Cardiac fibroblast (primary cell): Measurements from ENCODE around the gene GRIK1.

ENCODE experiments used
- DNase-seq, 2 donors: peaks; one replicate each; pipeline versions ENCODE4 v3.0.0 to v3.0.0-alpha.2; 2010; ENCODE audit warnings: low read depth in 2 of 2
- H3K4me3 ChIP-seq, 2 donors: replicated peaks in 1 of 2; 1 replicate in 1 of 2; 2 replicates in 1 of 2; pipeline ENCODE4 v1.5.1; 2011; ENCODE audit warnings: low read depth in 2 of 2, low read length in 2 of 2, mild to moderate bottlenecking in 2 of 2, moderate library complexity in 1 of 2
- TF ChIP-seq, protein P1 (sequence below): IDR thresholded peaks from one replicate; pipeline ENCODE4 v1.5.1; 2011; ENCODE audit warnings: low read depth, mild to moderate bottlenecking, low read length, inconsistent platforms

GRIK1 gene

DNA sequence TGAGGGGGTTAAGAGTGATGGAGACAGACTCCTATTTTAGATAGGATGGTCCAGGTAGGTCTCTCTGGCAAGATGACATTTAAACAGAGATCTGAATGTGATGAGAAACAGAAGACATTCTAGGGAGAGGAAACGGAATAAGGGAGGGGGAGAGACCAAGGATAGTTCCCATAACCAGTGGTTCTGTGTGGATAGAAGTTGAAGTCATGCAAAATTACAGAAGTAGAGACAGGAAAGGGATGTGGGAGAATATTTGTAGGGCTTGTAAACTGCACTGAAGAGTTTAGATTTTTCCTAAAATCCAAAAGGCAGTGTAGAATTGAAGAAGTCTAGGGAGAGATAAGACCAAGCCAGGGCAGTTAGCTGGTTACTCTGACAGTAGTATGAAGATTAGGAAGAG is 200.6 kb downstream of the GRIK1 start:
- H3K4me3 ChIP-seq, result no peak overlapping the region
- TF ChIP-seq, protein P1, sequence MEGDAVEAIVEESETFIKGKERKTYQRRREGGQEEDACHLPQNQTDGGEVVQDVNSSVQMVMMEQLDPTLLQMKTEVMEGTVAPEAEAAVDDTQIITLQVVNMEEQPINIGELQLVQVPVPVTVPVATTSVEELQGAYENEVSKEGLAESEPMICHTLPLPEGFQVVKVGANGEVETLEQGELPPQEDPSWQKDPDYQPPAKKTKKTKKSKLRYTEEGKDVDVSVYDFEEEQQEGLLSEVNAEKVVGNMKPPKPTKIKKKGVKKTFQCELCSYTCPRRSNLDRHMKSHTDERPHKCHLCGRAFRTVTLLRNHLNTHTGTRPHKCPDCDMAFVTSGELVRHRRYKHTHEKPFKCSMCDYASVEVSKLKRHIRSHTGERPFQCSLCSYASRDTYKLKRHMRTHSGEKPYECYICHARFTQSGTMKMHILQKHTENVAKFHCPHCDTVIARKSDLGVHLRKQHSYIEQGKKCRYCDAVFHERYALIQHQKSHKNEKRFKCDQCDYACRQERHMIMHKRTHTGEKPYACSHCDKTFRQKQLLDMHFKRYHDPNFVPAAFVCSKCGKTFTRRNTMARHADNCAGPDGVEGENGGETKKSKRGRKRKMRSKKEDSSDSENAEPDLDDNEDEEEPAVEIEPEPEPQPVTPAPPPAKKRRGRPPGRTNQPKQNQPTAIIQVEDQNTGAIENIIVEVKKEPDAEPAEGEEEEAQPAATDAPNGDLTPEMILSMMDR, result no peak
- DNase-seq, result no peak

- DNase-seq, result no peak
- H3K4me3 ChIP-seq, result no peak overlapping the region
- TF ChIP-seq, protein P1, result no peak
Measured at GRCh38 chr21:29738730-29739129, 201.1 kb downstream of the GRIK1 start.

- TF ChIP-seq, protein P1, result no peak
- H3K4me3 ChIP-seq, result no peak overlapping the region
- no peak for DNase-seq
Measured at GRCh38 chr21:29737186-29737585, 202.6 kb downstream of the GRIK1 start.

- no peak for DNase-seq
- TF ChIP-seq, protein P1, result no peak
- H3K4me3 ChIP-seq, result no peak overlapping the region
Measured at GRCh38 chr21:29730281-29730680, 209.5 kb downstream of the GRIK1 start.

- H3K4me3 ChIP-seq, result no peak overlapping the region
- TF ChIP-seq, protein P1, result no peak
- no peak for DNase-seq
Measured at GRCh38 chr21:29726044-29726443, 213.8 kb downstream of the GRIK1 start.

DNA sequence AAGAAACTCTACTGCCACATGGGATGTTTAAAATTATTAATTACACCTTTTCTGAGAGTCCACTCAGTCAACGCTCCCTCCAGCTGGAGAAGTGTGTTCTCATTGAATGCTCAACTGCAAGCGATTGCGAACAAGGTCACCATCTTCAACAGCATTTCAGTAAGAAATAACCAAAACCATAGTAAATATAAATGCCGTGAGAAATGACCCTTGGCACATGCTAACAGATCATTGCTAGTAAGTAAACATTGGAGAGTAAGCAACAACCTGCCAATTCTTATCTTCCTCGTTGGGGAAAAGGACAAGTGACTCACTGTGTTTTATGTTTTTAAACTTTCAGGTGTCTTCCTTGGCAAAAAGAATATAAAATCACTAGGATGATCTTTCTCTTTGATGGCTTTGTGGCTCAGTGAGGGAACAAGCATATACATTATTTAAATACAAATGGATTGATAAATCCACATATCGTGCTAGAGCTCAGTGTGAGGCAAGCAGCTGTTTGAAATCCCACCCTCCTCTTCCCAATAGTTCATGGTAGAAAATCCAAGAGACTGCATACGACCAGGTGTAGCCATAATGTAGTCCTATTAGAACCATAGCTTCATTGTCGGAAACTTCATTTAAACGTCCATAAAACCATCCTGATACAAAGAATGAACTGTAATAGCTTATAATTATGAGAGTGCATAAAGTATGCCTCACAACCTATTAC is 214.6 kb downstream of the GRIK1 start:
- TF ChIP-seq, protein P1, result no peak
- H3K4me3 ChIP-seq, result no peak overlapping the region
- DNase-seq, result no peak

DNA sequence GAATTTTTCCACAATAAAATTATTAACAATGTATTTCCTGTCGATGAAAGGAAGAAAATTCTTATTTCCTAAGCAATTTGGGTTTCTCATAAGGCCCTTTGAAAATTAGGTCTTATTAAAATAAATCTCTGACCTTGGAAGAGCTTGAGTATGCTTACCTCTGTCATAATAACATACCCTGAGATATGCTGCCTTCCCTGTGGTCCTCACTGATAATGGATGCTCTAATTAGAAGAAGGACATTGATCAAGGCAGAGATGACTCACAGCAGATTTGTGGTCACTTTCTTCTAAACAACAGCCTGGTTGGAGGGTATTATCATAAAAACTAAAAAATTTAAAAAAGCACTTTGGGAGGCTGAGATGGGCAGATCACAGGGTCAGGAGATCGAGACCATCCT is 217.8 kb downstream of the GRIK1 start:
- H3K4me3 ChIP-seq, result no peak overlapping the region
- DNase-seq, result no peak
- TF ChIP-seq, protein P1, result no peak
